Measurements from ENCODE around the gene INSIG1. TPM values are rescaled to one million over a fixed set of nuclear protein-coding genes. Genes with fewer than 3 reads are reported as not detected.

Gene INSIG1
- total RNA-seq, 1 experiment from 2014 or later, result 183 TPM

- no peak for DNase-seq (ENCODE audit: low spot score)
Measured at GRCh38 chr7:155349601-155350331, 52.1 kb downstream of the INSIG1 start.

- DNase-seq (ENCODE audit: low spot score), result no peak
Measured at GRCh38 chr7:155351120-155351870, 53.6 kb downstream of the INSIG1 start.

GRCh38 chr7:155352076-155352752, 54.5 kb downstream of the INSIG1 start:
- no peak for DNase-seq (ENCODE audit: low spot score)

- DNase-seq (ENCODE audit: low spot score), result no peak
Measured at GRCh38 chr7:155352753-155353115, 55.1 kb downstream of the INSIG1 start.

GRCh38 chr7:155353256-155353897, 55.7 kb downstream of the INSIG1 start:
- no peak for DNase-seq (ENCODE audit: low spot score)

- no peak for DNase-seq (ENCODE audit: low spot score)
Measured at GRCh38 chr7:155354371-155355048, 56.8 kb downstream of the INSIG1 start.

GRCh38 chr7:155355176-155355575, 57.5 kb downstream of the INSIG1 start:
- DNase-seq (ENCODE audit: low spot score), result no peak

GRCh38 chr7:155355745-155356144, 58.1 kb downstream of the INSIG1 start:
- no peak for DNase-seq (ENCODE audit: low spot score)

- DNase-seq (ENCODE audit: low spot score), result peak; percentile 62
Measured at GRCh38 chr7:155356323-155357105, 58.8 kb downstream of the INSIG1 start.

GRCh38 chr7:155357573-155358041, 59.9 kb downstream of the INSIG1 start:
- no peak for DNase-seq (ENCODE audit: low spot score)

- no peak for DNase-seq (ENCODE audit: low spot score)
Measured at GRCh38 chr7:155358066-155358947, 60.6 kb downstream of the INSIG1 start.

- no peak for DNase-seq (ENCODE audit: low spot score)
Measured at GRCh38 chr7:155358948-155359712, 61.5 kb downstream of the INSIG1 start.

Other genes starting within 250 kb of the INSIG1 start
- not detected in 2 replicates for gene HTR5A, start 227.6 kb upstream of the INSIG1 start, total RNA-seq (2014; rRNA removed; shearing (Covaris generic))
- 0.16 and 0.29 TPM in 2 replicates for gene EN2, start 160.3 kb downstream of the INSIG1 start, total RNA-seq (2014; rRNA removed; shearing (Covaris generic))
- 0.08 TPM in 1 of 2 replicates, not detected in the other for gene CNPY1, start 248.7 kb downstream of the INSIG1 start, total RNA-seq (2014; rRNA removed; shearing (Covaris generic))